Body of pancreas (tissue), 4 donors: ENCODE results near the gene CENPF.

ENCODE experiments used
- POLR2A ChIP-seq, 3 donors: fragments of 450-650 bp; IDR thresholded peaks; one replicate each; pipeline ENCODE4 v1.6.1; 2016; ENCODE audit warnings: antibody characterized with exemption in 3 of 3, mild to moderate bottlenecking in 2 of 3
- TF ChIP-seq, protein P1 (sequence below), 7 experiments: fragments of 450-650 bp in 4 of 7; fragments of 200-600 bp in 3 of 7; sonication (generic) in 3 of 7; IDR thresholded peaks; one replicate each; pipeline ENCODE4 v1.5.1; 2016 to 2019; ENCODE audit warnings: antibody characterized with exemption in 7 of 7

DNA sequence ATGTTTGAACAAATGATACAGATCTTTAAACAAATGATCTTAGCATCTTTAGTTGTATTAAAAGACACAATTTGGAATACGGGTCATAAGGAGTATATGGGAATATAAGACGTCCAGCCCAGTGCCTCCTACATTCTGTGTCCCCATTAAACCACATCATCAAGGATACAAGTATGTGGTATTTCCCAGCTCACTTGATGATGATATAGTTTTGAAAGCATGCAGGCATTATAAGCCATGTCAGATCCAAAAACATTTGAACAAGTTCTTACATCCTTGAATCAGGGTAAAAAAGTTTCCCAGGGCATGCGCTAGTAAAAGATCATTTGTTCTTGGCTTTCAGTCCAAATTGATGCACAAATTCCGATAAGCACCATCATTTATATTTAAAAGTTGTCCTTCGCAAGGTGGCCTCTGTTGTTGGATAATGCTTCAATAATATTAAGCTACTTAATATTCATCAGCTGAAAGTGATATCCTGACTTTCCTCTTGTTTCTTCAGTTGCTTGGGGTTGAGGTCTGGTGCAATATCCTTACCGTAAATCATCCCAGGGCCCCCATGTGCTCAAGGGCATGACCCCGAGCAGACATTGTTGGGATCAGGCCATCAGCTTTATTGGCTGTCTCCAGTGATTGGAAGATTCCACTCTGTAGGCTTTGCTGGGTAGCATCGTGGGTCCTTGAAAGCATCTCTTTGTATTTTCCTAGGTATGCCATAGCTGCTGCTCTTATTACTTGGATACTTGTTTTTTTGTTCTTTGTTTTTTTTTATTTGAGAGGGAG is 61.8 kb downstream of the CENPF start:
- TF ChIP-seq, protein P1, sequence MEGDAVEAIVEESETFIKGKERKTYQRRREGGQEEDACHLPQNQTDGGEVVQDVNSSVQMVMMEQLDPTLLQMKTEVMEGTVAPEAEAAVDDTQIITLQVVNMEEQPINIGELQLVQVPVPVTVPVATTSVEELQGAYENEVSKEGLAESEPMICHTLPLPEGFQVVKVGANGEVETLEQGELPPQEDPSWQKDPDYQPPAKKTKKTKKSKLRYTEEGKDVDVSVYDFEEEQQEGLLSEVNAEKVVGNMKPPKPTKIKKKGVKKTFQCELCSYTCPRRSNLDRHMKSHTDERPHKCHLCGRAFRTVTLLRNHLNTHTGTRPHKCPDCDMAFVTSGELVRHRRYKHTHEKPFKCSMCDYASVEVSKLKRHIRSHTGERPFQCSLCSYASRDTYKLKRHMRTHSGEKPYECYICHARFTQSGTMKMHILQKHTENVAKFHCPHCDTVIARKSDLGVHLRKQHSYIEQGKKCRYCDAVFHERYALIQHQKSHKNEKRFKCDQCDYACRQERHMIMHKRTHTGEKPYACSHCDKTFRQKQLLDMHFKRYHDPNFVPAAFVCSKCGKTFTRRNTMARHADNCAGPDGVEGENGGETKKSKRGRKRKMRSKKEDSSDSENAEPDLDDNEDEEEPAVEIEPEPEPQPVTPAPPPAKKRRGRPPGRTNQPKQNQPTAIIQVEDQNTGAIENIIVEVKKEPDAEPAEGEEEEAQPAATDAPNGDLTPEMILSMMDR (IDR thresholded peaks at IDR 0.05), result no peak
- no peak for TF ChIP-seq POLR2A (IDR thresholded peaks at IDR 0.05)
